ENCODE results near the gene IGLL1.

DNA sequence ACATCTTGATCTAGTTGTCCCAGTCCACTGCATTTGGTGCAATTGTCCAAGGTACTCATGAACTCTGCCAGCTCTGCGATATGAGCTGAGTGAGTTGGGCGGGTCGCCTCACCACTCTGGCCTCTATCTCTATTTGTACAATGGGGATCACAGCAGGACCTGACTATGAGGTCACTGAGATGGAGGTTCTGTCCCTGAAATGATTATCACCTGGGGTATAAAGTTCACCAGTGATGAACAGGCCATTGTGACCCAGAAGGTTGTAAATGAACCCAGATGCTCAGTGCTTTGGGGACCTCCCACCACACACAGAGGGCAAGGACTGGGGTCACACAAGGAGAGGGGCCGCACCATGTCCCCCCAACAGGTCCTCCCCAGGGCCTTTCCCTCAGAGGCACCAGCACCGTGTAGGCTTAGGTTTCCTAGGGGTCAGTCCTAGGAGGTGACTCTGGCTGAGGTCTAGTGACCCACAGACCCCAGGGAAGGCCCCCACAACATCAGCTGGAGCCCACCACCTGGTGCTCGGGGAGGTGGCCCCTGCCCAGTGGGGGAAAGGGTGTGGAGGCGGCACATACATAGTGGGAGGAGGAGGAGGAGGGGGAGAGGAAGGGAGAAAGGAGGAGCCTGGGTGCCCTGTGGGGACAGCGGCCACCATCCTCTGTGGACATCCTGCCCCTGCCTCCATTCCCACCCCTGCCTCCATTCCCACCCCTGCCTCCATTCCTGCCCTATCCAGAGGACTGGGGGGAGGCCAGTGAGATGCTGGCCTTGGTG lies 25.0 kb upstream of the IGLL1 start:
- TF ChIP-seq POLR2A (IDR thresholded peaks at IDR 0.05) (no peak), EP300 (IDR thresholded peaks at IDR 0.05) (no peak)

Data from upper lobe of left lung (tissue), 4 donors.